Thyroid gland (tissue), 4 donors: ENCODE data around the gene FAXDC2. TPM values are rescaled to one million over a fixed set of nuclear protein-coding genes. Genes with fewer than 3 reads are reported as not detected.
A peak's percentile ranks its signal among the peaks of the same experiment; 100 is the strongest.

ENCODE experiments used
- DNase-seq, 2 donors: peaks; one replicate each; pipeline ENCODE4 v3.0.0-alpha.2; 2019
- H3K27ac ChIP-seq, 3 donors: fragments of 200-600 bp; sonication (generic); 1 replicate in 2 of 3; 2 replicates in 1 of 3; pipeline ENCODE4 v1.5.1; 2016 to 2019; ENCODE audit warnings: mild to moderate bottlenecking in 1 of 3, moderate library complexity in 1 of 3
- H3K27me3 ChIP-seq: fragments of 200-600 bp; sonication (generic); one replicate; pipeline ENCODE4 v1.5.1; 2019
- H3K36me3 ChIP-seq, 2 donors: fragments of 200-600 bp; sonication (generic); one replicate each; pipeline ENCODE4 v1.5.1; 2016 to 2019
- H3K4me1 ChIP-seq, 2 donors: fragments of 200-600 bp; sonication (generic); one replicate each; pipeline ENCODE4 v1.5.1; 2017 to 2019
- H3K4me3 ChIP-seq, 3 donors: fragments of 200-600 bp; sonication (generic); replicated peaks in 1 of 3; 1 replicate in 2 of 3; 2 replicates in 1 of 3; pipeline ENCODE4 v1.5.1; 2016; ENCODE audit warnings: mild to moderate bottlenecking in 1 of 3
- H3K9me3 ChIP-seq: fragments of 200-600 bp; sonication (generic); one replicate; pipeline ENCODE4 v1.5.1; 2017
- POLR2A ChIP-seq, 2 donors: fragments of 450-650 bp; IDR thresholded peaks; one replicate each; pipeline ENCODE4 v1.6.1; 2017; ENCODE audit warnings: antibody characterized with exemption in 2 of 2, mild to moderate bottlenecking in 2 of 2, moderate library complexity in 1 of 2
- WGBS, 2 donors: methylation state at CpG; one replicate each; pipeline ENCODE4 v1.1.5; 2017; 5-methylcytosine and 5-hydroxymethylcytosine counted together
- intact Hi-C: fragments of 100-400 bp; cut with DNase I; formaldehyde crosslinking; loops from one replicate; pipeline ENCODE4 v1.15.1; 2023
- total RNA-seq, 4 donors: library from RNA; depleted of rRNA; stranded (reverse); fragments of >200 nt; gene quantifications; one replicate each; pipeline ENCODE4 v1.2.3, GENCODE V29; 2016
- TF ChIP-seq, protein P1 (sequence below), 6 experiments: fragments of 200-600 bp in 3 of 6; fragments of 450-650 bp in 3 of 6; sonication (generic) in 3 of 6; IDR thresholded peaks; one replicate each; pipeline ENCODE4 v1.5.1; 2016 to 2019; ENCODE audit warnings: antibody characterized with exemption in 6 of 6, mild to moderate bottlenecking in 2 of 6, inconsistent platforms in 1 of 6, moderate library complexity in 1 of 6

The FAXDC2 gene
- total RNA-seq, 4 donors from 2014 or later, result 47.0 to 148 (median 52.9) TPM

DNA sequence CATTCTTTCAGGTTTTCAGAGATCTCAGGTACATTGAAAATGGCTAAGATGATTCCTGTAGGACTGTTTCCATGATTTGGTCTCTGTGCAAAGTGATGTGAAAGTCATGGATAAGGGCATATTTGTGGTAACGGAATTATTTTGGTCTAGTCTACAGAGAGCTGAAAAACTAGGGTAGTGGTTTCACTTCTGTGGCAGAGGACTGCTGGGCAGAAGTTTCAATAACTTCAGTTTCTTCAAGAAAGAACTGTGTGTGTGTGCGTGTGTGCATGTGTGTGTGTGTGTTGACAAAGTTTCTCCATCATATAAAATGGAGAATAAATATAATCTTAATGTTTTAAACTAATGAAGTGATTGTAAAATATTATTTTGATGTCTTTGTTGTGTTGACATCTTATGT lies 12.4 kb upstream of the FAXDC2 start:
- 84 to 88% methylated on average over 2 of the region's 2 CpGs for WGBS, 2 donors
- Histone ChIP-seq H3K36me3 (peaks cover 10 to 13% of the 10 kb centered on the region in 2 donors), H3K4me1 (peaks cover 12 to 42% of the 10 kb centered on the region in 2 donors), H3K27me3 (no peaks in the 10 kb centered on the region), H3K9me3 (no peaks in the 10 kb centered on the region), H3K27ac (no peak overlapping the region), H3K4me3 (no peak overlapping the region)
- TF ChIP-seq, protein P1, sequence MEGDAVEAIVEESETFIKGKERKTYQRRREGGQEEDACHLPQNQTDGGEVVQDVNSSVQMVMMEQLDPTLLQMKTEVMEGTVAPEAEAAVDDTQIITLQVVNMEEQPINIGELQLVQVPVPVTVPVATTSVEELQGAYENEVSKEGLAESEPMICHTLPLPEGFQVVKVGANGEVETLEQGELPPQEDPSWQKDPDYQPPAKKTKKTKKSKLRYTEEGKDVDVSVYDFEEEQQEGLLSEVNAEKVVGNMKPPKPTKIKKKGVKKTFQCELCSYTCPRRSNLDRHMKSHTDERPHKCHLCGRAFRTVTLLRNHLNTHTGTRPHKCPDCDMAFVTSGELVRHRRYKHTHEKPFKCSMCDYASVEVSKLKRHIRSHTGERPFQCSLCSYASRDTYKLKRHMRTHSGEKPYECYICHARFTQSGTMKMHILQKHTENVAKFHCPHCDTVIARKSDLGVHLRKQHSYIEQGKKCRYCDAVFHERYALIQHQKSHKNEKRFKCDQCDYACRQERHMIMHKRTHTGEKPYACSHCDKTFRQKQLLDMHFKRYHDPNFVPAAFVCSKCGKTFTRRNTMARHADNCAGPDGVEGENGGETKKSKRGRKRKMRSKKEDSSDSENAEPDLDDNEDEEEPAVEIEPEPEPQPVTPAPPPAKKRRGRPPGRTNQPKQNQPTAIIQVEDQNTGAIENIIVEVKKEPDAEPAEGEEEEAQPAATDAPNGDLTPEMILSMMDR (IDR thresholded peaks at IDR 0.05), result no peak
- intact Hi-C loops, result loop anchor here (10.0 kb wide), 1 partner anchor 188 kb away; no protein-coding TSS in a partner anchor
- DNase-seq, result no peak

DNA sequence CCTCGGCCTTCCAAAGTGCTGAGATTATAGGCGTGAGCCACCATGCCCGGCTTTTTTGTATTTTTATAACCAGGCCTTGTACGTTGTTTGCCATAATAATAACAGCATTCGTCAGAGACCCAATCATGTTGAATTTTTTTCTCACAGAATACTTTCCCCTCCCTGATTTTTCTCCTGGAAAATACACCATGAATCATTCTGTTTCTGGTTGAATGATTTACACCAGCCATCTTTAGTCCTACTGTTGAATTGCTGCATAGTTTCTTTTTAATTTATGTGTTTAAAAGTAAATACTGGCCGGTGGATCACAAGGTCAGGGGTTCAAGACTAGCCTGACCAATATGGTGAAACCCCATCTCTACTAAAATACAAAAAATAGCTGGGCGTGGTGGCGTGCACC lies 11.5 kb upstream of the FAXDC2 start:
- Histone ChIP-seq H3K4me3 (no peak overlapping the region), H3K27ac (peak overlapping the region in 1 of 3 donors; percentile 100), H3K9me3 (no peaks in the 10 kb centered on the region), H3K27me3 (no peaks in the 10 kb centered on the region), H3K4me1 (peaks cover 14 to 45% of the 10 kb centered on the region in 2 donors), H3K36me3 (peaks cover 10 to 13% of the 10 kb centered on the region in 2 donors)
- WGBS, 2 donors, result 88 to 90% methylated on average over 8 of the region's 8 CpGs
- TF ChIP-seq POLR2A (IDR thresholded peaks at IDR 0.05), result no peak
- TF ChIP-seq, protein P1 (IDR thresholded peaks at IDR 0.05), result no peak
- intact Hi-C loops, result loop anchor here (10.0 kb wide), 1 partner anchor 187 kb away; no protein-coding TSS in a partner anchor
- DNase-seq, result no peak

GRCh38 chr5:154860765-154861164 lies 10.4 kb upstream of the FAXDC2 start:
- Histone ChIP-seq H3K9me3 (no peaks in the 10 kb centered on the region), H3K4me3 (peak overlapping the region in 1 of 3 donors; percentile 77), H3K36me3 (peaks cover 5 to 13% of the 10 kb centered on the region in 2 donors), H3K27me3 (no peaks in the 10 kb centered on the region), H3K27ac (peak overlapping the region in 2 of 3 donors; percentile 98 to 100), H3K4me1 (peaks cover 23 to 48% of the 10 kb centered on the region in 2 donors)
- no peak for TF ChIP-seq POLR2A (IDR thresholded peaks at IDR 0.05)
- TF ChIP-seq, protein P1 (IDR thresholded peaks at IDR 0.05), result no peak
- DNase-seq, result no peak
- intact Hi-C loops, result loop anchor here (10.0 kb wide), 1 partner anchor 186 kb away; no protein-coding TSS in a partner anchor
- 64 to 71% methylated on average over 4 of the region's 4 CpGs for WGBS, 2 donors

DNA sequence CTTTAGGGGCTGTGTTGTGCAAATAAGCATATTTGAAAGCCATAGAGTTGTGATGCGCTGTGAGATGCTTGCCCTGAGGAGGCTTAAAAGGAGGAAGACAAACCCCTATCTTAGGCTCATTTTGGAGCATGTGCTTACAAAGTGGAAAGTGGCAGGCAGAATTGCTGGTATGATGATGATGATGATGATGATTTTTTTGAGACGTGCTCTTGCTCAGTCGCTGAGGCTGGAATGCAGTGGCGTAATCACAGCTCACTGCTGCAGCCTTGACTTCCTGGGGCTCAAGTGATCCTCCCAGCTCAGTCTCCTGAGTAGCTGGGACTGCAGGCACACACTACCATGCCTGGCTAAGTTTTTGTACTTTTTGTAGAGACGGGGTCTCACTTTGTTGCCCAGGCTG lies 9.7 kb upstream of the FAXDC2 start:
- no peaks in the 10 kb centered on the region for H3K9me3 ChIP-seq
- peak overlapping the region; percentile 98 to 100 (median 99) for H3K27ac ChIP-seq
- no peak for DNase-seq
- 43 to 49% methylated on average over 5 of the region's 5 CpGs for whole genome bisulfite sequencing, 2 donors
- TF ChIP-seq, protein P1 (IDR thresholded peaks at IDR 0.05), result no peak
- TF ChIP-seq POLR2A (IDR thresholded peaks at IDR 0.05), result no peak
- H3K4me3 ChIP-seq, result peak overlapping the region in 2 of 3 donors; percentile 71 to 77
- intact Hi-C loops, result loop anchor here (10.0 kb wide), 1 partner anchor 185 kb away; no protein-coding TSS in a partner anchor
- peaks cover 0 to 9% of the 10 kb centered on the region in 2 donors for H3K36me3 ChIP-seq
- no peaks in the 10 kb centered on the region for H3K27me3 ChIP-seq
- peaks cover 23 to 43% of the 10 kb centered on the region in 2 donors for H3K4me1 ChIP-seq
